Karpas-422 (cell line): Measurements from ENCODE around the gene SVOP. TPM values are rescaled to one million over a fixed set of nuclear protein-coding genes. Genes with fewer than 3 reads are reported as not detected.
A peak's percentile ranks its signal among the peaks of the same experiment; 100 is the strongest.

ENCODE experiments used
- DNase-seq: peaks from one replicate; pipeline ENCODE4 v3.0.0-alpha.2; 2015
- H2AFZ ChIP-seq: fragments of 200-600 bp; sonication (generic); 2 replicates; pipeline ENCODE4 v1.6.1; 2014; ENCODE audit warnings: antibody characterized with exemption, low read length, mixed read lengths
- H3K27ac ChIP-seq: fragments of 200-600 bp; sonication (generic); 2 replicates; pipeline ENCODE4 v1.5.1; 2014; ENCODE audit warnings: mild to moderate bottlenecking, low read length, moderate library complexity
- H3K27me3 ChIP-seq: fragments of 200-600 bp; sonication (generic); 2 replicates; pipeline ENCODE4 v1.6.1; 2014; ENCODE audit warnings: low read length, mixed read lengths
- H3K36me3 ChIP-seq: fragments of 200-600 bp; sonication (generic); 2 replicates; pipeline ENCODE4 v1.6.1; 2014; ENCODE audit warnings: low read length, mixed read lengths; ENCODE audit not compliant: insufficient read depth
- H3K4me1 ChIP-seq: fragments of 200-600 bp; sonication (generic); 2 replicates; pipeline ENCODE4 v1.6.1; 2014; ENCODE audit warnings: mild to moderate bottlenecking, low read length, mixed read lengths
- H3K4me2 ChIP-seq: fragments of 200-600 bp; sonication (generic); 2 replicates; pipeline ENCODE4 v1.6.1; 2014; ENCODE audit warnings: low read length, low read depth, mild to moderate bottlenecking; ENCODE audit not compliant: poor library complexity, severe bottlenecking
- H3K4me3 ChIP-seq: fragments of 200-600 bp; sonication (generic); 2 replicates; pipeline ENCODE4 v1.5.1; 2014; ENCODE audit warnings: mild to moderate bottlenecking, antibody characterized with exemption, low read length, mixed read lengths
- H3K79me2 ChIP-seq: fragments of 200-600 bp; sonication (generic); 2 replicates; pipeline ENCODE4 v1.6.1; 2014; ENCODE audit warnings: mild to moderate bottlenecking, low read length, mixed read lengths
- H3K9ac ChIP-seq: fragments of 200-600 bp; sonication (generic); 2 replicates; pipeline ENCODE4 v1.6.0; 2014; ENCODE audit warnings: low read length
- H3K9me2 ChIP-seq: fragments of 200-600 bp; sonication (generic), shearing (Covaris generic); replicated peaks from 2 replicates; pipeline ENCODE4 v1.6.0; 2014; ENCODE audit warnings: mild to moderate bottlenecking, low read length, moderate library complexity; ENCODE audit not compliant: insufficient read depth
- H3K9me3 ChIP-seq: fragments of 300-700, 200-600 bp; sonication (generic); 2 replicates; pipeline ENCODE4 v1.6.1; 2014; ENCODE audit warnings: low read length, mixed read lengths
- H4K20me1 ChIP-seq: fragments of 200-600 bp; sonication (generic); 2 replicates; pipeline ENCODE4 v1.6.1; 2014; ENCODE audit warnings: mild to moderate bottlenecking, antibody characterized with exemption, low read length, low read depth; ENCODE audit not compliant: insufficient read depth
- total RNA-seq: library from RNA; depleted of rRNA; stranded (reverse); fragments of >200 nt; shearing (Covaris generic); gene quantifications from 2 replicates; pipeline ENCODE4 v1.2.3, GENCODE V29; 2014; ENCODE audit warnings: low replicate concordance

SVOP gene
- total RNA-seq, 1 experiment from 2014 or later = not detected

GRCh38 chr12:108964371-108965352, 56.2 kb downstream of the SVOP start:
- H3K4me2 ChIP-seq = no peak overlapping the region
- no peak overlapping the region for H3K9ac ChIP-seq
- DNase-seq = no peak
- no peaks in the 10 kb centered on the region for H3K79me2 ChIP-seq
- H3K27ac ChIP-seq = no peak overlapping the region
- H2AFZ ChIP-seq = no peak overlapping the region
- H3K36me3 ChIP-seq = no peaks in the 10 kb centered on the region
- no peaks in the 10 kb centered on the region for H3K4me1 ChIP-seq
- H3K9me2 ChIP-seq = no peaks in the 10 kb centered on the region
- no peaks in the 10 kb centered on the region for H3K9me3 ChIP-seq
- H3K27me3 ChIP-seq = no peaks in the 10 kb centered on the region
- no peaks in the 10 kb centered on the region for H4K20me1 ChIP-seq
- no peak overlapping the region for H3K4me3 ChIP-seq

DNA sequence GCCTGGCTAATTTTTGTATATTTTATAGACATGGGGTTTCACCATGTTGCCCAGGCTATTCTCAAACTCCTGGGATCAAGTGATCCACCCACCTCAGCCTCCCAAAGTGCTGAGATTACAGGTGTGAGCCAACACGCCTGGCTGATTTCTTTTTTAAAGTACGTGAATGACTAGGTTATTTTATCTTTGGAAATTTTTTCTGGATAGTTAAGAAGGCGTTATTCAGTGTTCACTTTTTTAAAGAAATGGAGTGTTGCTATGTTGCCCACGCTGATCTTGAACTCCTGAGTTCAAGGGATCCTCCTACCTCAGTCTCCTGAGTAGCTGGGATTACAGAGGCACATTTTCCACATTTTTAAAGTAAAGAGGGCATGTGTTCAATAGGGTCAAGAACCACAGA, 58.6 kb downstream of the SVOP start:
- H3K79me2 ChIP-seq = no peaks in the 10 kb centered on the region
- DNase-seq = no peak
- H3K27ac ChIP-seq = no peak overlapping the region
- no peak overlapping the region for H2AFZ ChIP-seq
- H3K4me2 ChIP-seq = no peak overlapping the region
- no peak overlapping the region for H3K4me3 ChIP-seq
- H3K4me1 ChIP-seq = no peaks in the 10 kb centered on the region
- no peaks in the 10 kb centered on the region for H3K9me2 ChIP-seq
- H3K36me3 ChIP-seq = no peaks in the 10 kb centered on the region
- H3K9me3 ChIP-seq = no peaks in the 10 kb centered on the region
- no peaks in the 10 kb centered on the region for H3K27me3 ChIP-seq
- H4K20me1 ChIP-seq = no peaks in the 10 kb centered on the region
- no peak overlapping the region for H3K9ac ChIP-seq

- H3K9me2 ChIP-seq = no peaks in the 10 kb centered on the region
These were observed 60.9 kb downstream of the SVOP start for GRCh38 chr12:108959748-108960655.

GRCh38 chr12:108955225-108955835, 65.5 kb downstream of the SVOP start:
- Histone ChIP-seq H3K36me3 (no peaks in the 10 kb centered on the region), H3K27me3 (no peaks in the 10 kb centered on the region), H3K4me3 (no peak overlapping the region), H3K9me2 (no peaks in the 10 kb centered on the region), H3K9me3 (no peaks in the 10 kb centered on the region), H3K4me2 (no peak overlapping the region), H3K9ac (no peak overlapping the region), H2AFZ (no peak overlapping the region), H3K27ac (no peak overlapping the region), H3K79me2 (no peaks in the 10 kb centered on the region), H4K20me1 (no peaks in the 10 kb centered on the region), H3K4me1 (no peaks in the 10 kb centered on the region)
- no peak for DNase-seq

More at GRCh38 chr12:108959748-108960655, 60.9 kb downstream of the SVOP start:
- no peaks in the 10 kb centered on the region for H3K36me3 ChIP-seq
- DNase-seq = no peak
- no peak overlapping the region for H3K9ac ChIP-seq
- H3K27ac ChIP-seq = no peak overlapping the region
- H3K9me3 ChIP-seq = no peaks in the 10 kb centered on the region
- H3K4me3 ChIP-seq = no peak overlapping the region
- H3K4me2 ChIP-seq = no peak overlapping the region
- no peak overlapping the region for H2AFZ ChIP-seq
- H3K4me1 ChIP-seq = no peaks in the 10 kb centered on the region
- H4K20me1 ChIP-seq = no peaks in the 10 kb centered on the region
- no peaks in the 10 kb centered on the region for H3K27me3 ChIP-seq
- no peaks in the 10 kb centered on the region for H3K79me2 ChIP-seq

GRCh38 chr12:108950991-108951739, 69.7 kb downstream of the SVOP start:
- no peak overlapping the region for H3K9ac ChIP-seq
- no peaks in the 10 kb centered on the region for H4K20me1 ChIP-seq
- H3K79me2 ChIP-seq = no peaks in the 10 kb centered on the region
- no peaks in the 10 kb centered on the region for H3K9me2 ChIP-seq
- H3K4me2 ChIP-seq = no peak overlapping the region
- no peaks in the 10 kb centered on the region for H3K27me3 ChIP-seq
- no peaks in the 10 kb centered on the region for H3K36me3 ChIP-seq
- H2AFZ ChIP-seq = no peak overlapping the region
- no peaks in the 10 kb centered on the region for H3K9me3 ChIP-seq
- no peak overlapping the region for H3K27ac ChIP-seq
- no peak overlapping the region for H3K4me3 ChIP-seq
- peak; percentile 90 for DNase-seq
- H3K4me1 ChIP-seq = no peaks in the 10 kb centered on the region; the same call in 1 of the 2 replicates

- no peaks in the 10 kb centered on the region for H3K79me2 ChIP-seq
- no peak overlapping the region for H3K4me2 ChIP-seq
- DNase-seq = no peak
- H3K4me3 ChIP-seq = no peak overlapping the region
- no peaks in the 10 kb centered on the region for H3K36me3 ChIP-seq
- H3K9ac ChIP-seq = no peak overlapping the region
- H3K27ac ChIP-seq = no peak overlapping the region
- H3K27me3 ChIP-seq = no peaks in the 10 kb centered on the region
- no peaks in the 10 kb centered on the region; the same call in 1 of the 2 replicates for H3K4me1 ChIP-seq
- no peaks in the 10 kb centered on the region for H4K20me1 ChIP-seq
- H2AFZ ChIP-seq = no peak overlapping the region
- no peaks in the 10 kb centered on the region for H3K9me3 ChIP-seq
- no peaks in the 10 kb centered on the region for H3K9me2 ChIP-seq
These were observed 70.9 kb downstream of the SVOP start for GRCh38 chr12:108949976-108950375.

- H3K79me2 ChIP-seq = no peaks in the 10 kb centered on the region
- no peaks in the 10 kb centered on the region; the same call in 1 of the 2 replicates for H3K4me1 ChIP-seq
- no peak overlapping the region for H3K27ac ChIP-seq
- H3K9me2 ChIP-seq = no peaks in the 10 kb centered on the region
- no peaks in the 10 kb centered on the region for H4K20me1 ChIP-seq
- no peak overlapping the region for H3K9ac ChIP-seq
- H3K4me2 ChIP-seq = no peak overlapping the region
- H3K27me3 ChIP-seq = no peaks in the 10 kb centered on the region
- no peak overlapping the region for H3K4me3 ChIP-seq
- no peak for DNase-seq
- no peaks in the 10 kb centered on the region for H3K36me3 ChIP-seq
- H3K9me3 ChIP-seq = no peaks in the 10 kb centered on the region
- no peak overlapping the region for H2AFZ ChIP-seq
These were observed 72.5 kb downstream of the SVOP start for GRCh38 chr12:108948367-108948766.
